GM23338 (cell line): ENCODE measurements around the gene ARL14EP. TPM values are rescaled to one million over a fixed set of nuclear protein-coding genes. Genes with fewer than 3 reads are reported as not detected.

Source experiments
- ATAC-seq: fragments of 200-7000 bp; cut with Tn5 transposase; 3 replicates; pipeline ENCODE4 v1.9.1; 2020
- DNase-seq: peaks from one replicate; pipeline ENCODE4 v3.0.0-alpha.2; 2015; ENCODE audit warnings: low spot score
- H2AFZ ChIP-seq: fragments of 200-600 bp; sonication (generic); 2 replicates; pipeline ENCODE4 v1.8.0; 2016; ENCODE audit warnings: antibody characterized with exemption, mild to moderate bottlenecking, moderate library complexity
- H3F3A ChIP-seq: fragments of 200-600 bp; sonication (generic); replicated peaks from 2 replicates; pipeline ENCODE4 v1.8.0; 2017; ENCODE audit warnings: antibody characterized with exemption, mixed run types, low read depth
- H3K27ac ChIP-seq: fragments of 200-600 bp; sonication (generic); 2 replicates; pipeline ENCODE4 v1.6.1; 2016; ENCODE audit warnings: low read depth
- H3K27me3 ChIP-seq: fragments of 200-600 bp; sonication (generic); 2 replicates; pipeline ENCODE4 v1.8.0; 2016; ENCODE audit warnings: mild to moderate bottlenecking, mixed run types, moderate library complexity; ENCODE audit not compliant: insufficient read depth
- H3K36me3 ChIP-seq: fragments of 200-600 bp; sonication (generic); 2 replicates; pipeline ENCODE4 v1.8.0; 2016; ENCODE audit warnings: mild to moderate bottlenecking; ENCODE audit not compliant: insufficient read depth
- H3K4me1 ChIP-seq: fragments of 200-600 bp; sonication (generic); 2 replicates; pipeline ENCODE4 v1.8.0; 2016; ENCODE audit warnings: mild to moderate bottlenecking, moderate library complexity; ENCODE audit not compliant: insufficient read depth
- H3K4me2 ChIP-seq: fragments of 200-600 bp; sonication (generic); 2 replicates; pipeline ENCODE4 v1.7.1; 2017; ENCODE audit warnings: mixed run types
- H3K4me3 ChIP-seq: fragments of 200-600 bp; sonication (generic); 2 replicates; pipeline ENCODE4 v1.6.1; 2016; ENCODE audit warnings: mixed run types
- H3K79me2 ChIP-seq: fragments of 200-600 bp; sonication (generic); replicated peaks from 2 replicates; pipeline ENCODE4 v1.8.0; 2017; ENCODE audit warnings: mild to moderate bottlenecking; ENCODE audit not compliant: insufficient read depth
- H3K9me2 ChIP-seq: fragments of 200-600 bp; sonication (generic); 2 replicates; pipeline ENCODE4 v1.8.0; 2017; ENCODE audit not compliant: insufficient read depth
- H4K20me1 ChIP-seq: fragments of 200-600 bp; sonication (generic); replicated peaks from 2 replicates; pipeline ENCODE4 v1.8.0; 2017; ENCODE audit warnings: mild to moderate bottlenecking; ENCODE audit not compliant: insufficient read depth
- H3K27ac Mint-ChIP-seq: 2 replicates; pipeline ENCODE4 v1.8.0; 2020; ENCODE audit warnings: inconsistent platforms, mild to moderate bottlenecking, moderate library complexity, mixed read lengths
- H3K27me3 Mint-ChIP-seq: 3 replicates; pipeline ENCODE4 v1.8.0; 2022; ENCODE audit warnings: low read depth, mild to moderate bottlenecking, moderate library complexity, mixed read lengths, inconsistent platforms; ENCODE audit not compliant: insufficient read depth, poor library complexity
- H3K36me3 Mint-ChIP-seq: 3 replicates; pipeline ENCODE4 v1.8.0; 2021; ENCODE audit warnings: low read depth, mild to moderate bottlenecking, inconsistent platforms, moderate library complexity, mixed read lengths
- H3K4me1 Mint-ChIP-seq: 3 replicates; pipeline ENCODE4 v1.8.0; 2020; ENCODE audit warnings: mild to moderate bottlenecking, inconsistent platforms, mixed read lengths
- H3K4me3 Mint-ChIP-seq: 3 replicates; pipeline ENCODE4 v1.8.0; 2021; ENCODE audit warnings: moderate library complexity, mild to moderate bottlenecking, inconsistent platforms, mixed read lengths
- H3K9me3 Mint-ChIP-seq: 3 replicates; pipeline ENCODE4 v1.8.0; 2020; ENCODE audit warnings: moderate library complexity, mild to moderate bottlenecking, inconsistent platforms, mixed read lengths
- EZH2phosphoT487 ChIP-seq: fragments of 200-600 bp; sonication (generic); IDR thresholded peaks from one replicate; pipeline ENCODE4 v1.8.1; 2018; ENCODE audit warnings: antibody characterized with exemption; ENCODE audit not compliant: unreplicated experiment
- POLR2AphosphoS5 ChIP-seq: IDR thresholded peaks from 2 replicates; pipeline ENCODE4 v1.6.1; 2016; ENCODE audit warnings: antibody characterized with exemption, low read depth
- STAT1 ChIP-seq: IDR thresholded peaks from one replicate; pipeline ENCODE4 v1.6.1; 2016; ENCODE audit warnings: antibody characterized with exemption; ENCODE audit not compliant: unreplicated experiment
- ZNF462 ChIP-seq: fragments of 250-450 bp; sonication (Bioruptor Pico); IDR thresholded peaks from 2 replicates; pipeline ENCODE4 v1.5.0; 2020; ENCODE audit warnings: mild to moderate bottlenecking, moderate library complexity
- polyA plus RNA-seq: library from polyadenylated mRNA; unstranded; fragments of >200 nt; fragmentation: Nextera tagmentation; extraction: Ambion mirVana; gene quantifications from 2 replicates; pipeline ENCODE4 v1.2.1, GENCODE V29; 2016
- total RNA-seq: library from RNA; depleted of rRNA; stranded (reverse); fragments of >200 nt; shearing (Covaris generic); gene quantifications from 2 replicates; pipeline ENCODE4 v1.2.3, GENCODE V29; 2014
- TF ChIP-seq, protein P1 (sequence below), 2 experiments: fragments of 200-600 bp in 1 of 2; sonication (generic) in 1 of 2; conservative IDR thresholded peaks; 2 replicates each; pipeline versions ENCODE4 v1.5.1 to v1.6.1; 2016 to 2017; ENCODE audit warnings: antibody characterized with exemption in 2 of 2, low read depth in 2 of 2, mild to moderate bottlenecking in 2 of 2, moderate library complexity in 1 of 2

ARL14EP gene
- total and polyA plus RNA-seq, 2 experiments from 2014 or later = 33.4 to 62.0 TPM

GRCh38 chr11:30368394-30368793, 45.5 kb downstream of the ARL14EP start:
- Histone ChIP-seq H3K79me2 (no peaks in the 10 kb centered on the region), H2AFZ (no peak overlapping the region), H3F3A (no peaks in the 10 kb centered on the region), H3K4me1 (peaks cover 18% of the 10 kb centered on the region), H3K27me3 (no peaks in the 10 kb centered on the region), H3K9me2 (0 out of 2 replicates have a peak, but pooled peaks cover 4% of the 10 kb centered on the region), H3K4me2 (no peak overlapping the region), H4K20me1 (no peaks in the 10 kb centered on the region), H3K36me3 (no peaks in the 10 kb centered on the region), H3K27ac (no peak overlapping the region), H3K4me3 (no peak overlapping the region)
- ATAC-seq = no peak
- Mint-ChIP-seq H3K36me3 (no peaks in the 10 kb centered on the region), H3K27ac (no peak overlapping the region), H3K4me1 (peaks cover 19% of the 10 kb centered on the region), H3K4me3 (no peak overlapping the region), H3K9me3 (no peaks in the 10 kb centered on the region; the same call in 1 of the 3 replicates), H3K27me3 (peaks cover 1% of the 10 kb centered on the region)
- TF ChIP-seq, protein P1, sequence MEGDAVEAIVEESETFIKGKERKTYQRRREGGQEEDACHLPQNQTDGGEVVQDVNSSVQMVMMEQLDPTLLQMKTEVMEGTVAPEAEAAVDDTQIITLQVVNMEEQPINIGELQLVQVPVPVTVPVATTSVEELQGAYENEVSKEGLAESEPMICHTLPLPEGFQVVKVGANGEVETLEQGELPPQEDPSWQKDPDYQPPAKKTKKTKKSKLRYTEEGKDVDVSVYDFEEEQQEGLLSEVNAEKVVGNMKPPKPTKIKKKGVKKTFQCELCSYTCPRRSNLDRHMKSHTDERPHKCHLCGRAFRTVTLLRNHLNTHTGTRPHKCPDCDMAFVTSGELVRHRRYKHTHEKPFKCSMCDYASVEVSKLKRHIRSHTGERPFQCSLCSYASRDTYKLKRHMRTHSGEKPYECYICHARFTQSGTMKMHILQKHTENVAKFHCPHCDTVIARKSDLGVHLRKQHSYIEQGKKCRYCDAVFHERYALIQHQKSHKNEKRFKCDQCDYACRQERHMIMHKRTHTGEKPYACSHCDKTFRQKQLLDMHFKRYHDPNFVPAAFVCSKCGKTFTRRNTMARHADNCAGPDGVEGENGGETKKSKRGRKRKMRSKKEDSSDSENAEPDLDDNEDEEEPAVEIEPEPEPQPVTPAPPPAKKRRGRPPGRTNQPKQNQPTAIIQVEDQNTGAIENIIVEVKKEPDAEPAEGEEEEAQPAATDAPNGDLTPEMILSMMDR (conservative IDR thresholded peaks at IDR 0.05; ENCODE audit: low read depth in 2 of 2) = no peak
- TF ChIP-seq POLR2AphosphoS5 (no peak), STAT1 (no peak), EZH2phosphoT487 (no peak), ZNF462 (CRISPR knock-in tag) (no peak)
- no peak for DNase-seq
